GM21447 (cell line): ENCODE data around the gene ACE.

Experiments used
- ATAC-seq: cut with Tn5 transposase; IDR thresholded peaks from one replicate; pipeline ENCODE4 v1.9.1; 2021; ENCODE audit not compliant: unreplicated experiment

Gene ACE

DNA sequence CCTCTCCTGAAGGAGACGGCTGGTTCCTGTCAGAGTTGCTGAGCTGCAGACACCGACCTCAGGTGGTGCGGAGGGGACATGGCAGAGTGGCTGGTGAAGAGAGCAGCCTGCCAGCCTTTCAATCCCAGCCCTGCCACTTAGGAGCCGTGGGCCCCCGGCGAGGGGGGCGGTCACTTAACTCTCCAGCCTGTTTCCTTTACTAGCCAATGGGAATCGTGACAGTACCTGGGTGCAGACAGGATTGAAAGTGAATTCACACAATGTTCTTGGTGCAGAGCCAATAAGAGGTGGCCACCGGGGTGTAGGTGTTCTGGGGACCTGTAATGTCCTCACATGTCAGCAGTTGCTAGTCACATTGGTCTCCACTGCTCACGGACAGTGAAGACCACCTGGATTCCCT lies 13.5 kb downstream of the ACE start:
- no peak for ATAC-seq

DNA sequence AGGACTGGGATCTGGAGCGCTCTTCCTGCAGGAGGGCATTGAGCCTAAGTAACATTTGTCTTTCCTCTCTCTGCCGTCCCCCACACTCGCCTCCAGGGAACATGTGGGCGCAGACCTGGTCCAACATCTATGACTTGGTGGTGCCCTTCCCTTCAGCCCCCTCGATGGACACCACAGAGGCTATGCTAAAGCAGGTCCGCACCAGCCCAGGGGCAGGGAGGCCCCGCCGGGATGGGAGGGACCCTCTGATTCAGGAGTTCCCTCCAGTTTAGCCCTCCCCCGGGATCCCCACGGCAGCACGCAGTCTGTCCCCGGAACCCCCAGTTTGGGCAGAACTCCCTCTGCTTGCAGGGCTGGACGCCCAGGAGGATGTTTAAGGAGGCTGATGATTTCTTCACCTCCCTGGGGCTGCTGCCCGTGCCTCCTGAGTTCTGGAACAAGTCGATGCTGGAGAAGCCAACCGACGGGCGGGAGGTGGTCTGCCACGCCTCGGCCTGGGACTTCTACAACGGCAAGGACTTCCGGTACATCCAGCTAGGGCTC lies 14.1 kb downstream of the ACE start:
- ATAC-seq = no peak

DNA sequence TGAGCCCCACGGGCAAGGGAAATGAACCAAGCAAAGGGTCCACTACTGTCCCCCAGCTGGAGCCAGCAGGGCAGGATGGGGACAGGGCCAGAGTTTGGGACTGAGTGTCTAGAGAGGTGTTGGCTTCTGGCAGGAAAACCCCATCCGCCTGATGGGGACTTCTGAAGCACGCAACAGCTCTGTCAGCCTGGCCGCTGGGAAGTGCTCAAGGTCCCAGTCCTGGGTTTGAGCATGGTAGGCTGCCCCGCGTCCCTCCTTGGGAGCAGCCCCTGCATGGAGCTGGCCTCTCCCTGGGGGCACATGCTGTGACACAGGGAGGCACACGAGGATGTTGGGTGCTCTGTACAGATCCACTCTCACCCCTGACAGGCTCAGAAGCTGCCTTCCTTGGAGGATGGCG lies 14.6 kb downstream of the ACE start:
- ATAC-seq = no peak

DNA sequence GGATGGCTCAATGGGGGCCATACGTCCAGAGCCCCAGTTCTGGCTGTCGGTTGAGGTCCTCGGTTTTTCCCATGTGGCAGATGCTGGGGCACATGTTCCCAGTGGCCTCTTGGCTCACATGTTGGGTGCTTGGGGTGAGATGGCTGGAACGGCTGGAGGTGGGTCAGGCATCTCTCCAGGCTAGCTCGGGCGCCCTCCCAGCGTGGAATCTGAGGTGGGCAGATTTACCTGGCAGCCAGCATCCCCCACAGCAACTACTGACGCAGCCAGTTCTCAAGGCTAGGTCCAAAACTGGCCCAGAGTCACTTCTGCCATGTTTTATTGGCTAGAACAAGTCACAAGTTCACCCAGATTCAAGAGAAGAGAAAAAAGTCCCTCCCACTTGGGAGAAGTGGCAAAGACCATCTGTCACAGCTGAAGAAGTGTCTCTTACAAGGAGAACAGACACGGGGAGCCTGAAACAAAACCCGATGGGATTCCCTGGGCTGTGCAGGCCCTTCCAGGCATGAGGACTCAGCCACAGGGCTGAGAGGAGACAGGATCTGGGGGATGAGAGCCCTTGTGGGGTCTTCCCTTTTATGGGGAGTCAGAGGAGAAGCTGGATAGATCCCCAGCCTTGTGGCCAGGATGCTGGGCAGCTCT lies 15.2 kb downstream of the ACE start:
- no peak for ATAC-seq

DNA sequence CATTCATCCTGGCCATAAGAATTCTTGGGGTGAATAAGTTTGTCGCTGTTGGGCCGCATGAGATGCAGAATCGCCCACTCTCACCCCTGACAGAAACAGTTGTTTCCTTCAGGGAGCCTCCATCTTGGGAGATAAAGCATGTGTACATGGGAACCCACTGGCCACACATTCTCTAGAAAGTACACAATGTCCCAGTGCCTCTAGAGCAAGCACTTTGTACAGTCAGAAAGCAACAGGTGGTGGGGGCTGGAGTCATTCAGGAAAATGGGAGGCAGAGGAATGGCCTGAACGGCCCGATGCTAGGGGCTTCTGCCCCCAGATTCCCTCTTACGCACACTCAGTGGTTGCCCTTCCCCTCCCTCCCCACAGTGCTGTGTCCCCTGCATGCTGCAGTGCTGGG lies 16.1 kb downstream of the ACE start:
- ATAC-seq = no peak

DNA sequence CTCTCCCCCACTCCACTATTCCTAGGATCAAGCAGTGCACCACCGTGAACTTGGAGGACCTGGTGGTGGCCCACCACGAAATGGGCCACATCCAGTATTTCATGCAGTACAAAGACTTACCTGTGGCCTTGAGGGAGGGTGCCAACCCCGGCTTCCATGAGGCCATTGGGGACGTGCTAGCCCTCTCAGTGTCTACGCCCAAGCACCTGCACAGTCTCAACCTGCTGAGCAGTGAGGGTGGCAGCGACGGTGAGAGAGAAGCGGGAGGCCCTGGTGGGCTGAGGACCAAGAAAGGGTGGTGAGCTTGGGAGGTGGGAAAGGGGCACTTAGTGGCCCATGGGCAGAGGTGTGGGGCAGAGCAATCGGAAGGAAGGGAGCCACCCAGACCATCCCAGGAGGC lies 16.6 kb downstream of the ACE start:
- no peak for ATAC-seq

DNA sequence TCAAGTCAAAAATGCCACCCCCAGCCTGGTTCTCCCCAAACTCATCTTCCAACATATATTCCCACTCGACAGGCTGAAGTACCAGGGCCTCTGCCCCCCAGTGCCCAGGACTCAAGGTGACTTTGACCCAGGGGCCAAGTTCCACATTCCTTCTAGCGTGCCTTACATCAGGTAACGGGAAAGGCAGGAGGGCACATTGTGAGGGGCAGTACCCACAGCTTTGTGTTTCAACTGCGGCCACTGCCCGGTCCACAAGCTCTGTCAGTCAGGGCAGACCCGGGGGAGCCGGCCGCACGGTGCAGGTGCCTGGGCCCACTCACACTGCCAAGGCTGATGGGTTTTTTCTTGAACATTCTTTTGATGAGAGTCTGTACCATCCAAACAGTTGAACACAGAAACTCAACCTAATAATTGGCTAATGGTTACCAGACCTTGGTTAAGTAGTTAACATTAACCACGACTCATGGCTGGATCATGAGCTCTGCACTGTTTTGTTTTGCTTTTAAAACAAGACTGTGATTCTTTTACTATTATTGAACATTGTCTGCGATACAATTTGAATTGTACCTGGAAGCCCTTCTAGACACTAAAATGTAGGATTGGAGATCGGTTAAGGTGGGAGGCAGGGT lies 17.6 kb downstream of the ACE start:
- no peak for ATAC-seq

DNA sequence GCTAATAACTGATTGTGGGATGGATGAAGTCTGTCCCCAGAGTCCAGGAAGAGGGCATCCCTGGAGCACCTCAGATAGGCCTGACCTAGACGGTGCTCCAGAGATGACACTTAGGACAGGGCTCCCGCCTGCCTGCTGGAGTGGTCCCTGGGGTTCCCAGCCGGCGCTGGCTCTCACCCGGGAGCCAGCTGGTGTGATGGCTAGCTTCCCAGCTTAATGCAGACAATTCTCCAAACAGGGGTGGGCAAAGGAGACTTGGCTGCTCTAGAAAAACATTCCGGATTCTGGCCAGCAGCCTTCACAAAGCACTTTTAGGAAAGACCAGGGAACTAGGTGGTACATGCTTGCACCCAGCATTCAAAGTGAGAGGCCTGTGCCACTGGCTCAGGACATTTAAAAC lies 18.6 kb downstream of the ACE start:
- no peak for ATAC-seq

DNA sequence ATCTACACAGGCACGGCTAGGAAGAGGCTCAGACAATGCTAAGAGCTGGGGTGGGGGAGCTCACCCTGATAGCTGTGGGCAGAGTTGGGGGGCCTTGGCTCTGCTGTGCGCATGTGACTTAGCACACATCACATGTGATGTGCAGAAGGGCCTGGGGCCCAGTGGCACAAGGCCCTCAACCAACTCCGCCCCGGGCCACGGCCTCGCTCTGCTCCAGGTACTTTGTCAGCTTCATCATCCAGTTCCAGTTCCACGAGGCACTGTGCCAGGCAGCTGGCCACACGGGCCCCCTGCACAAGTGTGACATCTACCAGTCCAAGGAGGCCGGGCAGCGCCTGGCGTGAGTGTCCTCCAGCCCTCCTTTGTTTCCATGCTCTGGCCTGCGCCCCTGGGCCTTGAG lies 19.3 kb downstream of the ACE start:
- no peak for ATAC-seq

DNA sequence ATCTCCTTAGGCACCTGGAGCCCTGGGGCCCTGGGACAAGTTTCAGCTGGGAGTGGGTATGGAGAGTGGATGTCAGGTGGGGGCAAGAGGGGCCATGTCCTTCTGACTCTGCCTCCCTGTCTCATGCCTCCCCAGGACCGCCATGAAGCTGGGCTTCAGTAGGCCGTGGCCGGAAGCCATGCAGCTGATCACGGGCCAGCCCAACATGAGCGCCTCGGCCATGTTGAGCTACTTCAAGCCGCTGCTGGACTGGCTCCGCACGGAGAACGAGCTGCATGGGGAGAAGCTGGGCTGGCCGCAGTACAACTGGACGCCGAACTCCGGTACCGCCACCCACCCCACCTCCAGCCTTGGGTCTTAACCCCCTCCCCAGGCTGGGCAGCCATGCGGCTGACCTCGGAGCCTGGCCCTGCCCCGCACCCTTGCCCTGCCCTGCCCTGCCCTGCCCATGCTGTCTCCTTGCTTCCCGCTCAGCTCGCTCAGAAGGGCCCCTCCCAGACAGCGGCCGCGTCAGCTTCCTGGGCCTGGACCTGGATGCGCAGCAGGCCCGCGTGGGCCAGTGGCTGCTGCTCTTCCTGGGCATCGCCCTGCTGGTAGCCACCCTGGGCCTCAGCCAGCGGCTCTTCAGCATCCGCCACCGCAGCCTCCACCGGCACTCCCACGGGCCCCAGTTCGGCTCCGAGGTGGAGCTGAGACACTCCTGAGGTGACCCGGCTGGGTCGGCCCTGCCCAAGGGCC lies 20.0 kb downstream of the ACE start:
- no peak for ATAC-seq

DNA sequence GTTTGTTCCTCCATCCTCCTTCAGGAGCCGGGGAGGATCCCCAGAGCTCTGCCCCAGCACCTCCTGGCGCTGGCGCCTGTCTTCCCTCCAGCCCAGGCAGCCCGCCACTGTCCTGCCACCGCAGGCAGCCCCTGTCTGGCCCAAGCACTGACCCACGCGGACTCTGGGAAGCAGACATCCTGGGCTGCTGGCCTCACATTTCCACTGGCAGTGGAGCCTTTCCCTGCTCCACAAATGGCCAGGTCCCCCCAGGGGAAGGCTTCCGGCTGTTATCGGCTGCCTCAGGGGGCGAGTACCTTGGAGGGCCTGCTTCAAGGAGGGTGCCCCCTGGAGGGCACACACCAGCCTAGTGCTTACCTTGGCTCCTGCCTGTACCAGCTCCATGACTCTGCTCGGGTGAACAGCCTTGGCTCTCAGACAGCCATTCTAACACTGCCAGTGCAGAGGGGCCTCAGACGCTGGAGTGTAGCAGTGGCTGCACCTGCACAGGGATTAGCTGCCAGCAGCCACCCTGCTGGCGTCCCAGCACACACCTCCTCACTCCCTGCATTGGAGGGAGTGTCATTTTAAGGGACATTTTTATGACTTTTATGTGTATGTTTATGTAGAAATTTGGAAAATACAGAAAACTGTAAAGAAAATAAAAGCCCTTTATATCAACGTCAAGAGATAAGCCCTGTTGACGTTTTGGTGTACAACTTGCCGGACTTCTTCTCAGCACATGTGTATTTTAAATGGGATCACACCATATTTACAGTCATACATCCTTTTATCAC lies 21.0 kb downstream of the ACE start:
- ATAC-seq = no peak

DNA sequence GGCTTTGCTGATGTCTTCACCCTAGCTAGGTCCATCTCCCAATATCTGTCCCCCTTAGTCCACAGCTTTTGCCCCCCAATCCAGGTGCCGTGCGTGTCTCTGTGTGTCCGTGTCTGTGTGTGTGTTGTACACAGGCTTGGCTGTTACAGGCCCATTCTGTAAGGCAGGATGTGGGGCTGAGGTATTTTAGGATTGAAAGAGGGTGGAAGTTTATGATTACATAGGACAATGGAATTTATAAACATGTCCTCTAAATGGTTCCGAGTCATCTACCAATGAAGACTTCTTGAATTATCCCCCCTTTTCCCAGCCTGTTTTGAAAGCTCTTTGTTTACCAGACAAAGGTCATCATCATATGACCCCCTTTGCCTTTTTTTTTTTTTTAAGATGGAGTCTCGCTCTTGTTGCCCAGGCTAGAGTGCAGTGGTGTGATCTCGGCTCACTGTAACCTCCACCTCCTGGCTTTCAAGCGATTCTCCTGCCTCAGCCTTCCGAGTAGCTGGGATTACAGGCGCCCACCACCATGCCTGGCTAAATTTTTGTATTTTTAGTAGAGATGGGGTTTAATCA lies 21.9 kb downstream of the ACE start:
- no peak for ATAC-seq

DNA sequence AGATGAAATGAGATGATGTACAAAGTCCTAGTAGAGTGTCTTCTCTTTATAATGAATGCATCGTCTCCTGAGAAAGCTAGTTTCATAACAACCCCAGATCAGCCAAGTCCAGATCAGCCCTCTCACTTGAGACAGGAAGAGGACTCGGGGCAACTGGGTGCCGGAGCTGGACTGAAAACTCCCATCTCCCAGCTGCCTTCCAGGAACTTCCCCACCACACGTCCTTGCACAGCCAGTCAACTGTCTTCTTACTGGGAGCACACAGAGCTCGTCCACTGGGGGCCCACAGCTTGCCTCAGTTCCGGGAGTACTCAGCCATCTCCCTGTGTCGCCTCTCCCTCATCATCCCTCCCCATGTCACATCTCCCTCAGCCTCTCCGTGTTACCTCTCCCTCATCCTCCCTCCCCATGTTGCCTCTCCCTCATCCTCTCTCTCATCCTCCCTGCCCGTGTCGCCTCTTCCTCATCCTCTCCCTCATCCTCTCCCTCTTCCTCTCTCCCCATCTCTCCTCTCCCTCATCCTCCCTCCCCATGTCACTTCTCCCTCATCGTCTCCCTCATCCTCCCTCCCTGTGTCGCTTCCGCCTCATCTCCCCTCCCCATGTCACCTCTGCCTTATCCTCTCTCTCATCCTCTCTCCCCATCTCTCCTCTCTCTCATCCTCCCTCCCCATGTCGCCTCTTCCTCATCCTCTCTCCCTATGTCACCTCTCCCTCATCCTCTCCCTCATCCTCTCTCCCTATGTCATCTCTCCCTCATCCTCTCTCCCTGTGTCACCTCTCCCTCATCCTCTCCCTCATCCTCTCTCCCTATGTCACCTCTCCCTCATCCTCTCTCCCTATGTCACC lies 23.9 kb downstream of the ACE start:
- ATAC-seq = no peak

DNA sequence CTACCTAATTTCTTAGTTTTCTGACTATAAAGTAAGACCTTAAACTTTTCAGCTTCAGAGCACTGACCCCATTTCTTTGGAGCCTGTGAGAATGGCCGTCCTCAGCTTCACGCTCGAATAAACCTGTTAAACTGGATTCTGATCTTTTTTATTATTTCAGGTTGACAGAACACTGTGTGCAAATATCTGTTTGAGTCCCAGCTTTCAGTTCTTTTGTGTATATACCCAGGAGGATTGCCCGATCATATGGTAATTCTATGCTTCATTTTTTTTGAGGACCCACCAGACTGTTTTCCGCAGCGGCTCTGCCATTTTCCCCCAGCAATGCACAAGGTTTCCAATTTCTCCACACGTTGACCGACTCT lies 26.5 kb downstream of the ACE start:
- ATAC-seq = no peak

DNA sequence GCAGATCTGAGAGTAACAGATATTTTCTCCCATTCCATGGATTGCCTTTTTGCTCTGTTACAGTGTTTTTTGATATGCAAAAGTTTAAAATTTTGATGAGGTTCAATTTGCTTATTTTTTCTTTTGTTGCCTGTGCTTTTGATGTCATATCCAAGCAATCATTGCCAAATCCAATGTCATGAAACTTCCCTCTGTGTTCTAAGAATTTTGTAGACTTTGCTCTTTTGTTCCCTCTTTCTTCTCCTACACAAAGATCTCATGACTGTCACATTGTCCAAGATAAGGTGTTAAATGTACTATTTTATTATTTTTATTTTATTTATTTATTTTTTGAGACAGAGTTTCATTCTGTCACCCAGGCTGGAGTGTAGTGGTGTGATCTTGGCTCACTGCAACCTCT lies 27.4 kb downstream of the ACE start:
- ATAC-seq = no peak

DNA sequence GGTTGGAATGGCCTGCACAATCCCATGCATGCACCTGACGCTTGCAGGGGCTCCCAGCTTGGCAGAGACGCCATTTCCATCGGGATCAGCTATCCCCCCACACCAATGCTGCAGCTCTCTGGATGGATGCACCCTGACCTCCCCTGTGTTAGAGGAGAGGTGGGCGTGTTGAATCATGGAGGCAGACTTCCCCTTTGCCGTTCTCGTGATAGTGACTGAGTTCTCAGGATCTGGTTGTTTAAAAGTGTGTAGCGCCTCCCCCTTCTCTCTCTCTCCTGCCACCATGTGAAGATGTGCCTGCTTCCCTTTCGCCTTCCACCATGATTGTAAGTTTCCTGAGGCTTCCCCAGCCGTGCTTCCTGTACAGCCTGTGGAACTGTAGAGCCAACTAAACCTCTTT lies 28.5 kb downstream of the ACE start:
- no peak for ATAC-seq

DNA sequence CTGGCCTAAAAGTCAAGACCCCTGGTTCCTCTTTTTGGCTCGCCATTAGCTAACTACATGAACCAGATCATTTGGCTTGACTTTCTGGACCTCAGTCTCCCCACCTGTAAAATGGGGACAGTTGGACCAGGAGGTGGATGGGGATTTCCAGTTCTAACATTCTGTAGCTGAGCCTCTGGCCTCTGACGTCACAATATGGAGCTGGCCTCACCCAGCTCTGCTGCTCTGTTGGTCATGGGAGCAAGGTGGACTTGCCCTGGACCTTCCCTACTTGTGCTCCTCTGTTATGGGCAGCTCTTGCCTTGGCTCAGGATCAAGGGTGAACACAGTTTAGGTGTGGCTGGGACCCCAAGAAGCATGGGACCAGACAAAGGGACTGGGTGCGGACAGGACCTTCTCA lies 29.8 kb downstream of the ACE start:
- ATAC-seq = no peak

DNA sequence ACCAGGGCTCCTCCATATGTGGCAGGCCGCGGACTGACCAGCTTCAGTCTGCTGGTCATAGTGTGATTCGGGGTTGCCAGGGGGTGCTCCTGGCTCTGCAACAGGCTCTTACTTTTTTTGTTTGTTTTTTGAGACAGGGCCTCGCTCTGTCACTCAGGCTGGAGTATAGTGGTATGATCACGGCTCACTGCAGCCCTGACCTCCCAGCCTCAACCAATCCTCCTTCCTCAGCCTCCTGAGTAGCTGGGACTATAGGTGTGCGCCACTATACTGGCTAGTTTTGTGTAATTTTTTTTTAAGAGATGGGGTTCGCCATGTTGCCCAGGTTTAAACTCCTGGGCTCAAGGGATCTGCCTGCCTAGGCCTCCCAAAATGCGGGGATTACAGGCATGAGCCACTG lies 34.5 kb downstream of the ACE start:
- ATAC-seq = no peak

DNA sequence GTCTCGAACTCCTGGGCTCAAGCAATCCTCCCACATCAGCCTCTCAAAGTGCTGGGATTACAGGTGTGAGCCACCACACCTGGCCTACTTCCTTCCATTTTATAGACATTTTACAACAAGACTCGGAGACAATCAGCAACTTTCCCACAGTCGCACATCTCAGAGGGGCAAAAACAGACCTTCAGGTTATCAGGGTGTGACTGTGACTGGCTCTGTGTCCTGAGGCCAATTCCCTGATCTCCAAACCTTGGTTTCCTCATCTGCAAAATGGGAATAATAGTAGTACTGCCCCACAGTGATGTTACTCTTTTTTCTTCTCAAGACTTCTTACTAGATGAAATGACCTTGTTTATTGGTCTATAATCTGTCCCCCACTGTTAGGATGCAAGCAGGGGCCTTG lies 35.5 kb downstream of the ACE start:
- no peak for ATAC-seq

DNA sequence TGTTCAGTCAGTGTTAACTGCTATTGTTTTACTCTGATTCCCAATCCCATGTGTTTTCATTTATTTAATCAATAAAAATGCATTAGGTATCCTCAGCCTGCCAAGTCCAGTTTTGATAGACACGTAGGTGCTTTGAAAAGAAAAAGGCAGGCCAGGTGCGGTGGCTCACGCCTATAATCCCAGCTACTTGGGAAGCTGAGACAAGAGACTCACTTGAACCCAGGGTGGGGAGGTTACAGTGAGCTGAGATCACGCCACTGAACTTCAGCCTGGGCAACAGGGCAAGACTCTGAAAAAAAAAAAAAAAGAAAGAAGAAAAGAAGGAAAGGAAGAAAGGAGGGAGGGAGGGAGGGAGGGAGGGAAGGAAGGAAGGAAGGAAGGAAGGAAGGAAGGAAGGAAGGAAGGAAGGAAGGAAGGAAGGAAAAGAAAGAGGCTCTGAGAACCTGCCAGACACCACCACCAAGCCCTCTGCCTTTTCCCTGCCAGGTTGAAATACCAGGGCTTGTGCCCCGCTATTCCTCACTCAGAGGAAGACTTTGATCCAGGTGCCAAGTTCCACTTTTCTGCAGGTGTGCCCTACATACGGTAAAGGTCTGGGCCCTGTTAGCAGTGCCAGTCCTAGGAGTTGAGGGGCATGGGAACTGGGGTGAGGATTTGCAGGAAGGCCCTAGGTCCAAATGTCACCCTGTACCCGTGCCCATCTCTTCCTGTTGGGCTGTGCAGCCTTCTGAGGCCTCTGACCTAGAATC lies 36.2 kb downstream of the ACE start:
- no peak for ATAC-seq
